GM21619 (cell line): ENCODE results near the gene LIN28B.

ENCODE experiments used
- ATAC-seq: cut with Tn5 transposase; IDR thresholded peaks from one replicate; pipeline ENCODE4 v1.9.1; 2021; ENCODE audit not compliant: unreplicated experiment

The LIN28B gene

GRCh38 chr6:105108631-105109262, 151.8 kb downstream of the LIN28B start:
- ATAC-seq = no peak

- no peak for ATAC-seq
These were observed 153.3 kb downstream of the LIN28B start for GRCh38 chr6:105109955-105110895.

GRCh38 chr6:105111105-105111504, 154.2 kb downstream of the LIN28B start:
- no peak for ATAC-seq

- ATAC-seq = no peak
These were observed 155.0 kb downstream of the LIN28B start for GRCh38 chr6:105111871-105112270.

- ATAC-seq = no peak
These were observed 155.7 kb downstream of the LIN28B start for GRCh38 chr6:105112577-105112976.

- ATAC-seq = no peak
These were observed 156.5 kb downstream of the LIN28B start for GRCh38 chr6:105113422-105113821.

- no peak for ATAC-seq
These were observed 159.2 kb downstream of the LIN28B start for GRCh38 chr6:105116150-105116549.

- no peak for ATAC-seq
These were observed 163.7 kb downstream of the LIN28B start for GRCh38 chr6:105120570-105120969.

- ATAC-seq = no peak
These were observed 165.1 kb downstream of the LIN28B start for GRCh38 chr6:105121981-105122380.

- ATAC-seq = no peak
These were observed 165.8 kb downstream of the LIN28B start for GRCh38 chr6:105122717-105123116.
